NCI-H524 (cell line): ENCODE results near the gene ZFHX3.
A peak's percentile ranks its signal among the peaks of the same experiment; 100 is the strongest.

Source experiments
- DNase-seq, 2 experiments: peaks; one replicate each; lab custom pipeline; 2025; lab: John Stamatoyannopoulos, UW

ZFHX3 gene

DNA sequence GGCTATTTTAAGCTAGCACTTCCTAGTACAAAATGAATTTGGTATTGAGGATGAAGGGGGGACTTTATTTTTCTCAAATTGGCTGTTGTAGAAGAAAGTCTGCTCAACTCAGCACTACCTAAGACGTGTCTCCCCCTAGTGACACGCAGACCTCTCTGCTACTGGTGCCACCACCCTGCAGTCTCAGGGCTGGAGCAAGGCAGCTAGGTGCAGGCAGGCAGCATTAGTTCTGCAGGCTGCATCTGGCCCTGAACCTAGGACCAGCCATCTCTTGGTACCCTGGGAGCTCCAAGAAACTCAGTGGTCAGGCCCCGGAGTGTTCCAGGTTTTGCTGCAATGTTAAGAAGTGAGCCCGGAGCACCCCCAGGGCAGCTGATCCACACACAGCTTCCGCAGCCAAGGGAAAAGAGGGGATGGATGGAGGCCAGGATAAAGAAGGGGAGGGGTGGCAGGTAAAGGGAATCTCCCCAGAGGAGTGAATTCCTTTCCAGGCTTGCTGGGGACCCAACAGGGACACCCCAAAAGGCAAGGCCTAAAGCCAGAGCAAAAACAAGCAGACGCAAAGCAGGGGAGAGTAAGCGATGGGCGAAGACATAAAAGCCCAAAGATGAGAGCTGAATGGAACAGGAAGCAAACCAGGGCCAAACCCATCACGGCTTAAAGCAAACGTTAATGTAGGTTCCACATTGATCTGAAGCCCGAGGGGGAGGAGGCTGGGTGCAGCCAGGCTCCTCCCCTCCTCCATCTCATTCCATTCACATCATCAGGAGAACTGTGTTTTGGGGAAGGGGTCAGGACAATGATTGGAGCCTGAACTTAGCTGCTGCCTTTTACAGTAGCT is 200.5 kb downstream of the ZFHX3 start:
- DNase-seq: peak; percentile 18 to 42

DNA sequence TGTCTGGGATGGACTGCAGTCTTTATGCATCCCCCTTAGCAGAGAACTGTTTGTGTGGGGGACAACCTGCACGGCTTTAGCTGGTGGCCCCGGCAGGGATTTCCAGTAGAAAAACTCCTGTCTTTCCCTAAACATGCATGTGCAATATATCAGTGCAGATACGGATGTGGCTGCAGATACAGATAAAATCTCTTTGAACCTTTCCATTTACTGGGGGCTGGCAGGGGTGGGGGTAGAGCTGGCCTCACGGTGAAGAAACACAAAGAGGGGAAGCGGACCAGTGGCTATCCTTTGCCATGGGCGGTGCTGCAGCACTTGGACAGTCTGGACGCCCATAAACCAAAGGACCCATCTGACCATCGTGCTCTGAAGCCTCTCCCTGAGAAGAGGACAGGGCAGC is 201.3 kb downstream of the ZFHX3 start:
- DNase-seq: no peak

DNA sequence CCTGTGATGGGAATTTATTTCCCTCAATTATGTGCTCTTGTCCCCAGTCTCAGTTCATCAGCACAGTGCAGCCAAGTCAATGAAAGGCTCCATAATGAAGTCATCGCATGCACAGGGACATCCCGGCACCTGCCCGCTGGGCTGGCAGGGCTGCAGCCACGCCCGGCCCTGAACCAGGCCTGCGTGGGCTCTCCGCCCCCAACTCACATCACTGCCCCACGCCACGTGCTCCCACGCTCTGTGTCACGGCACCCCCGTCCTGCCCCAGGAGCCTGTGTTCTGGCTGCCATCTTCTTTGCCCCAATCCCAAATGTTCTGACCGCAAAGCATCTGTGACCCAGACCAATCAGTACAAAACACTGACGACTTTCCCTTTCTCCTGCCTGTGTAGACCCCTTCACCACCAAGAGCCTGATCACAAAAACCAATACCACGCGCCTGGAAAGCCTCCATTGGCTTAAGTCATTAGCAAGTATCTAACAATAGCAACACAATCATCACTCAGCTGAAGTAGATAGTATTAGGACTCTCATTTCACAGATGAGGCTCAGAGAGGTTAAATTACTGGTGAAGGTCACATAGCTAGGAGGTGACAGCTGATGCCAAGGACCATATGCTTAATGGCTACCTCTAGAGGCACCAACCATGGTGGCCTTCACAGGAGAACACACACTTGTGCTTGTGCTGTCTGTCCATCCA is 202.5 kb downstream of the ZFHX3 start:
- DNase-seq: no peak

DNA sequence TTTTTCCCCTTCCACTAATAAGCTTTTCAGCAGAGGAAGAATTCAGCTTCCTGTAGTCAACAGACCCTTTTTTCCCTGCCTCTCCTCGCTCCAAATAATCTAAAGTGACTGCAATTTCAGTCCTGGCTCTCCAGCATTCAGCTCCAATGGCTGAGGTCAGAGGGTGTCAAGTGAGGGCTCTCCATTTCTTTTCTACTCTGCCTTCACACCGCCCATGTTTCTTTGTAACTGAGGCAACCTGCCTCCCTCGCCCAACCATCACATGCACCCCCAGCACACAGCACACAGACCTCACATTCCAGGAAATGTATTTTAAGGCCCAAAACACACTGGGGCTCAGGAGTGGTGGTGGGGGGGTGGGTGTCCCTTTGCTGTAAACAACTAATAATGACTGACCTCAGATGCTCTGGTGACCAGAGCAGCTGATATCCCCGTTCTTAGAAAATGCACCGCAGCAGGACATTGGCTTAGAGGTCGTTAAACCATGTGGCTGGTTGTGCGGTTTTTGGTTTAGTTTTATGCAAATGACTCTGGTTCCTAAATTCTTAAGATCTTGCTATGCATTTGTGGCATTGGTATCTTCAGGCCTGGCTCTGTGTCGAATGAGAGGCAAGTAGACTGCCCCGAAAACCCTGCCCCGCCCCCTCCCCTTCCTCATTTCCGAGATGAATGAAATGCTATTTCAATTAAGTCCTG is 203.6 kb downstream of the ZFHX3 start:
- no peak for DNase-seq

DNA sequence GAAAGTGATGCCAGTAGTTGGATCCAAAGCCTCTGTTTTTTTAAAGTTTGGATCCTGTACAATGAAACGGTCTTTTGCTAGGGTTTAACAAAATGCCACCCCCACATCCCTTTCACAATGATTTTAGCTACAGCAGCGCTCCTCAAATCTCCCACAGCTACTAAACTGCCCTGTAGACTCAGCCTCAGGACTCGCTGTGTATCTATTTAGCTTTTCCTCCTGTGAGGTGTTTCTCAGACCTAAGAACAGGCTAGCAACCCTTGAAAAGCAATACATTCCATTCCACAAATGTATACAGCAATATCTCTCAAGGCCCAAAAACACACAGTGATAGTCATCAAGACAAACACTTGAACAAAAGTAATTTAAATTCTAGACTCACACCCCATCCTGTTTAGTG is 206.4 kb downstream of the ZFHX3 start:
- no peak for DNase-seq

DNA sequence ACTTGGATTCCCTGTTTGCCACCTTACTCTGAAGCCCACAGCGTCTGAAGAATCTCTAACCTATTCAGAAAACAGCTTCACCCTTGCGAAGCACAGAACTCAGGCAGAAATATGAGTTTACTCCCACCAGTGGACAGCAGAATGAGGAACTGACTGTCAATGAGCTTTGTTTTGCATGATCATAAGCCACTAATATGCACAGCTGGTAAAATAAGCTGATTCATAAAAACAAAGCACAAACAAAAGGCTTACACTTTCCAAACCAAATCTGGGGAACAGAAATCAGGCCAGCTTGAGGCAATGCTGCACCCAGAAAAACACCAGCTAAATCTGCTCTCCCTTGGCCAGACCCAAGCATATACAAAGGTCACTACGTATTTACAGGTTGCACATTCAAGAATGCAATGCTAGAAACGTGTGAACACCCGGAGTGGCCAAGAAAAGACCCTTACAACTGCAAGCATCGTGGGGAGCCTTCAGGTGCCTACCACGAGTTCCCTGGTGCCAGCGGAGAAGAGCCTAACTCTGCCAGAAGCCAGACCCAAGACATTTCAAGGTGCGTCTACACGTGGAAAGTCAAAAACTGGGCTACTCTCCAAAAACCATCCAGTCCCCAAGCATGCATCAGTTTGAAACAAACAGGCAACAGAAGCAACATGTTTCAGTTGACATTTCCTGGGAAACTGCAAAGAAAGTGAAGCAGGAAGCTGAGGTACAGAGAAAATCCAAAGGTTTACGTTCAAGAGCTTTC is 207.1 kb downstream of the ZFHX3 start:
- no peak for DNase-seq

DNA sequence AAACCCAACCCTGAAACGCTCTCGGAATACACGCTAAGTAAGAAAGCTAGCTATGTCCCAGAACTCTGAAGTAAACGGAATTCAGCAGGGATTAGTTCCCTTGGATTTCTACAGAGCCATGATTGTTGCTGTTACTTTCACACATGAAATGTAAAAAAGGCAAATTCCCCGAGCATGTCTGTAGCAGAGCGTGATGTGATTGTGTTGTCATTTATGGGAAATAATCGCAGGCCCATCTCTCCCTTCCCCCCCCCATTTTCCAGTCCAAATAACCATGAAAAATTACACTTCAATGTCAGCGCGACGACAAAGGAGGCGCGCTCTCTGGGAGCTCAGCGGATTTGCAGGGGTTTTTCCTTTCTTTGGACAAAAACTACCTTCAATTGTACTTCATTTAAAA is 209.0 kb downstream of the ZFHX3 start:
- DNase-seq: no peak

DNA sequence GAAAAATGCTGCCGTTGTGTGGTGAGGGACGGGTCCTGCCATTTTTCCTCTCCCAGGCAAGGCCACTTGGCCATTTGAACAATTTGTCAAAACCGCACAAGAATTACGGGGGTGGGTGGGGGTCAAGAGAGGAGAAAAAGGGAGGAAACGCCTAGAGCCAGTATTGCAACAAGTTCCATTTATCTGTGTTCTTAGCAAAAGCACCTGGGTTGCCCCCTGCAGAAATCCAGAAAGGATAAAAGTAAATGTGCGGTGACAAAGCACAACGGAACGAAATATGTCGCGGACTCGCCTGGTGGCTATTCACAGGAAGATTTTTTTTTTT is 209.4 kb downstream of the ZFHX3 start:
- DNase-seq: no peak

DNA sequence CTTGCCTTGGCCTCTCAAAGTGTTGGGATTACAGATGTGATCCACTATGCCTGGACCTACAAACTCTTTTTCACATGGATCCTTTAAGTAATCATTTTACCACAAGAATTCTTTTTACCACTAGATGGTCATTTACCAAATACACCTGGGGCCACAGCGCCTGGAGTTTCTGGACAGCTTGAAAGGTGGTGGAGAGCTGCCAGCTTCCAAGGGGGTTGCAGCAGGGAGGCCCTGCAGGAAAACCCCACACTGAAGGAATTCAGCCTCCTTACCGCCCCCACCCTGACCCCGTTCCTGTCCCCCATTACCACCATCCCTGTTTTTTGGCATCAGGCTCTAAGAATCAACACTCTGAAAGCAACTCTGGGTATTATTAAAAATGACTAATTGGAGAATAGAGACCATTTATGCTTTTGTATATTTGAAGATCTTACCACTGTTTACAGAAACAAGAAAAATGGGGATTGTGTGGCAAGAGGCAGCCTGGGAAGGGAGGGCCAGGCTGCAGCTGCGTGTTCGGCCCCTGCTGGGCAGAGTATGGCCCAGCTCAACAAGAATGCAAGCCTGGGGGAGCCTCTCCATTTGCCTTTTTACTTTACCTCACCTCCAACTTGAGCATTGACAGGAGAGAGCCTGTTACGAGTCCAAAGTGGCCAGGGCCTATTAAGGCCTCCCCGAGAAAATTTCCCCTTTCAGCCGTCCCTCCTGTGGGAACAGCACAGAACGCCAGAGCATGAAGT is 209.9 kb downstream of the ZFHX3 start:
- DNase-seq: no peak

DNA sequence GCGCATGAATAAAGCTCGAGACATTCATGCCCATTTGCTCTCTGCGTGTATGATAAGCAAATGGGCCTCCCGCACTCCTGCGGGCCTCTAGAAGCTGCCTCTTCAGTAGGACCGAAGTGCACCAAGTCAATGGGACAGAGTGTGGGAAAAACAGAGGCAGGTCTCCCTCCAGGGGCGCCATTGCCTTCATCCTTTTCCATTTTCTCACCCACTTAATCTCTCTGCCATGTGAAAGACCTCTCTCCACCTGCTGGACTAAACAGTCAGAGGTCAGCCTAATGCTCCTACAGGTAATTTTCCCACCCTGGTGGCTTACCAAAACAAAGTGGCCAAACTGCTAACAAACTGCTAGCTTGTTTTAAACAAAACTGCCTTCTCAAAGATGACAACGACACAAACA is 210.9 kb downstream of the ZFHX3 start:
- peak in 1 of 2 experiments; percentile 39 for DNase-seq

DNA sequence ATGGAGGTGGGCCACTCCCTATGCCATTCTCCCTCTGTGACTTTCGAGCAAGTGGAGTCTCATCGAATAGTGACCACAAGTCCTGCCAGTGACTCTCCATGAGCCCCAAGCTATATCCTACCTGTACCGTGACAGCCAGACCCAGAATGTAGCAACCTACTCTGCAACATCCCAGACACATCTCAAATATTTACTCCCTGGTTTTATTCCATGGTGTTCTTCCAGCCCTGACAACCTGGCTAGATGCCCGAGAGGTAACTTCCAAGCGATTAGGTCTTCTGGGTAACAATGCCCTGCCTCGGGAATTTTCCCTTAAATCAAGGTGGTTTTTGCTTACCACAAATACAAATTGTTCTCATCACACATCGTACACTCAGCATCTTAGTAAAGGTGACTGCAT is 211.7 kb downstream of the ZFHX3 start:
- DNase-seq: no peak

DNA sequence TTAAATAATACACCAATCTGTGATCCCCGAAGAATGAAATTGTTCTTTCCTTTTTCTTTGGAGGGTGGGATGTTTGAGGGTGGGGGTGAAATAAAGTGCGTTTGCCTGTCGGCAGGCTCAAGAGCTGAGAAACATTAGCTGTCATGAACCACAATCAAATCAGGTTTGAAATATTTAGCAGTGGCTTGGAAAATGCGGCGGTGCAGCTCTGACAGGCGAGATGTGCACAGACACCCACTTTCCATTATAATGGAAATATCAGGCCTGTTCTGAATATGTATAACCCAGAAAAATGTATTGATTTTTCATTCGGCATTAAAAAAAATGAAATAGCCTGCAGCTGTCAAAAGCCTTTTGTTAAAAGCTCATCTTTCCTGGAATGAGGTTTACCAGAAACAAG is 212.8 kb downstream of the ZFHX3 start:
- DNase-seq: no peak

DNA sequence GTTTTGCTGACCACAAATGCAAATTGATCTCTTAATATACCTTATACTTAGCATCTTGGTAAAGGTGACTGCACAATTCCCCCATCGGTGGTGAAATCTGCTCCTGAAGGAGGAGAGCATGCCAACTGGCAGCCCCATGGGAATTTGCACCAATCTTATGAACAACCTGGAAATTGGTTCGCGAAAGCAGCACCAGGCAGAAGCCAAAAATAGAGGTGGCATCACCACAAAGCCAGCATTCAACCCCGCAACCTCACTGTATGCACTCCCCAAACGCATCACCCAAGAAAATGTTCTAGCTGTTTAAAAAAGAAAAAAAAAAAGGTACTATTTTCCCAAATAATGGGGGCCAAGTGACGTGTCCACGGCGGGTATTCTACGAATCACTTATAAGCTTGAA is 213.4 kb downstream of the ZFHX3 start:
- no peak for DNase-seq

DNA sequence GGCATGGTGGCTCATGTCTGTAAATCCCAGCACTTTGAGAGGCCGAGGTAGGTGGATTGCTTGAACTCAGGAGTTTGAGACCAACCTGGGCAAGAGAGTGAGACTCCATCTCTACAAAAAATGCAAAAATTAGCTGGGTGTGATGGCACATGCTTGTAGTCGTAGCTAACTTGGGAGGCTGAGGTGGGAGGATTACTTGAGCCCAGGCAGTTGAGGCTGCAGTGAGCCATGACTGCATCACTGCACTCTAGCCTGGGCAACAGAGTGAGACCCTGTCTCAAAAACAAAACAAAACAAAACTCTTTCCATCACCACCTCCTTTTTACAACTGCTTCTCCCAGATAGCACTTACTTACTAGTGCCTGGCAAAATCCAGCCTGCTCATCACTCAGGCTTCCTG is 214.0 kb downstream of the ZFHX3 start:
- DNase-seq: no peak

DNA sequence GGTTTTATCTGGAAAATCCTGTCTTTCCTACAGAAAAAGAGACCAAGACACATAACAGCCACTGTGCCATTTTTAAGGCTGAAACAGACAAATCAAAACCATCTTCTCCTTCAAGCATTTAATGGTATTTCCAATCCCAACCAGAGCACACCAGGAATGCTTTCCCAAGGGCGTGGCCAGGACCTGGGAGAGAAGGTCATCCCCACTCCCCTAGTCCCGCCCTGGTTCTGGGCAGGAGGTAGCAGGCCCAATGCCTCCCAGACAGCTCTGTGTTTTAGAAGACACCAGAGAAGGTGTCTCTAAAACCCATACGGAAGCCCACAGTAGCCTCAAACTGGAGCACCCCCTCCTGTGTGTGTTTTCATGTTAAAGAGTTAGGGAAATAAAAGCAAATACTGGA is 214.4 kb downstream of the ZFHX3 start:
- DNase-seq: no peak

DNA sequence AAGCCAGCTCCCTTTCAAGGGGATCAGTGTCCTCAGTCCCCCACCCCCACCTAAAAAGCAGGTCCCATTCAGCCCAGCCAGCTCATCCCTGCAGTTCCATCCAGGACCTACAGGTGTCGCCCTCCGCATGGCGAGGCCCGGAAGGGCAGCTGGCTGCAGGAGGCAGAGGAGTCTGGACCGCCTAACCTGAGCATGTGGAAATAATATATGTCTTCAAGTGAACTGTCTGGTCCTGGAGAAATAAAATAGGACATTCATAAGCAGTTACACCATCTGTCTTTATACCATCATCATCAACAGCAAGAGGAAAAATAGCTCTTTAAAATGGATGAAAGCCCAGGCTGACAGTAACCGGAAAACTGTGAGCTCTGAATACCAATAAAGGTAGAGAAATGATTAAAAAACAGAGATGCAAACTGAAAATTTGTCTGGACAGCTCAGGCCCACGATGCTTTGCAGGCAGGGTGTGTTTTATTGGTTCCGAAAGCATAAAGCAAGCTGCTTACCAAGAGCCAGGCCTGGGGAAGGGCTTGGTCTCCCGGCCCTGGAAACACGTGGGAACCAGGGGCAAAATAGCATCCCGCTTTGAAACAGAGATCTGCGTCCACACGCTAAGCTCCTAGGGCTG is 215.2 kb downstream of the ZFHX3 start:
- peak; percentile 79 to 90 for DNase-seq

DNA sequence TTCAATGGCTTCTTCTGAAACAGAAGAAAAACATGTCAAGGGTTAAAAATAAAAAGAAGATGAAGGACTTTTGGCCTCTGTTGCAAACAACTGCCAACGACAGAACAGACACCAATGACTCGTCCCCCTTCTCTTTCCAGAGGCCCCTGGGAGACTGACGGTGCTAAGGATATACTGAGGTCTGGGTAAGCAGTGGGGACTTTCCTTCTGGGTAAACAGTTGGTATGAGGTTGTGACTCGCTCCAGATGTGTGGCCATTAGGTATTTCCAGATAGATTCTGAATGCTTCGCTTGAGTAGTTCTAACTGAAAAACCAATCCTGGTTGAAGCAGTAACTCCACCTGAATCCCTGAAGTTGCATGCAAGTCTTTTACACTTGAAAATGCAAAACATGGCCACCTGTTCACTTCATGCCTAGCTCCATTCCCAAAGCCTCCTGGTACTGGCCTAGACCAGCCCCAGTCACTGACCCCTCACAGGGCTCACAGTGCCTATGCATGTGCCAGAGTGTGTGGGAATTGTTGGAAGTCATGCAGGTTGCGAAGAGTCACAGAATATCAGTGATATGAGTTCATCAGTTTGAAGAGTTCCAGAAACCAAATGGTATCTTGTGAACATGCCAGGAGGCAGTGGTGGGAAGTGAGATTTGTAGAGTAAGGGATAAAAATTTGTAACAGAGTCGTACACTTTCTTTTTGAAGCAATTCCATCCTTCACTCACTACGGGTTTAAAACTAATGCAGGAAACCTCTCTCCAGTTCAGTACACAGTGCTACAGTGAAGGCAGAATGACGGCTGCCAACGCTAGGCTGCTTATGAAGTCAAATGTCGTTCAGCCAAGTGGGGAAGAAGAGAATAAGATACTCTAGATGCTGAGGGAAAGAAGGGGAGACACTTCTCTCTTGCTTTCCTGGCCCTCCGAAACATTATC is 217.8 kb downstream of the ZFHX3 start:
- no peak for DNase-seq

DNA sequence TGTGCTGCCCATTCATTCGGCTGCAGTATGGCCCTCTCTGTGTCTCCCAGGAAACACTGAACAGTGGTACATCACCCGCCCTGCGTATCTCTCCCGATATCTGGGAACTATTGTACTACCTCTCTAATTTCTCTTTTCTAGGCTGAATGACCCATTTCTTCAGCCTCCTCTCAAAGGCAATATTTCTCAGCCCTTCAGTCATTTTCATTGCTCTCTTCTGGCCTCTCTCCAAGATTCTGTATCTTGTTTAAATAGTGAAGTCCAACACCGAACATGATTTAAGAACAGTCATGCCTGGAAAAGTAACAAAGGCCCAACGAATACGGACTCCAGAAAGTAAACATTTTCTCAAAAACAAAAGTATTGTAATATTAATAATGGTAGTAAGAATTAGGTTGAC is 220.1 kb downstream of the ZFHX3 start:
- no peak for DNase-seq

DNA sequence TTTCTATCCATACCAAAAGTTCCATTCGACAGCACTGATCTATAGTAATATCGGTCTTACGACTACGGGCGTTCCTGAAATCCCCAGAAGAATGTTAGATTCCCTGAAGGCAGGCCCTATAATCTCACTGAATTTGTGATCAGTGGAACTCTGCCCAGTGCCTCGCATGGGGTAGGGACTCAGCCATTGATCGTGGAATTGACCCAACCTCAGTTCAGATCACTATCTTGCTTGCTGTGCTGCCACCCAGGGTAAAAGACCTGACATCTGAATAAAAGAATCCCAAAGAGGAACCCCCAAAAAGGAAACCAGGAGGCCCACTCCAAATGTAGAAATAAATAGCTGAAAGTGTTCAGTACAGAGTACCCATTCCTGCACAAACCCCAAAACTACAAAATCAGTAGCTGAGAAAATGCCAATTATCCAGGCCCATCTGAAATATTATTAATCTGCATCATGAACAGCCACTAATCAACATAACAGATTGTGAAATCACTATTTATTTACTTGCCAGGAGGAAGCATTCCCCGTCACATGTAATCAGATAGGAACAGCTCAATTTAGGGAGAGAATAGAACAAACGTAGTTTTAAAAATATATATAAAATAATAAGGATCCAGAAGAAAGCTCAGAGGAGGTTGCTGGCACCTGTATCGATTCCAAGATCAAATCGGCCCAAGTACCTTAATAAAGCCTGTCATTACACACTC is 221.9 kb downstream of the ZFHX3 start:
- DNase-seq: no peak
